Measurements from ENCODE around the gene GRIN1.
"Not testable (repeated sequence)": the region's sequence is repeated elsewhere in the genome, so short reads cannot be mapped to it uniquely, and the experiment has no call there.

DNA sequence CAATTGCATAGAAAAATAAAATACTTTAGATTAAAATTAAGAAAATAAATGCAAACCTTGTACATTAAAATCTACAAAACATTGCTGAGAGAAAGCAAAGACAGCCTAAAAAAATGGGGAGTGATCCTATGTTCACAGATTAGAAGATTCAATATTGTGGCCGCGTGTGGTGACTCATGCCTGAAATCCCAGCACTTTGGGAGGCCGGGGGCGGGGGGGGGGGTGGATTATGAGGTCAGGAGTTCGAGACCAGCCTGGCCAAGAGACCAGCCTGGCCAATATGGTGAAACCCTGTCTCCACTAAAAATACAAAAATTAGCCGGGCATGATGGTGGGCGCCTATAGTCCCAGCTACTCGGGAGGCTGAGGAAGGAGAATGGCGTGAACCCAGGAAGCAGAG, 3.8 kb upstream of the GRIN1 start:
- TF ChIP-seq, protein P1, sequence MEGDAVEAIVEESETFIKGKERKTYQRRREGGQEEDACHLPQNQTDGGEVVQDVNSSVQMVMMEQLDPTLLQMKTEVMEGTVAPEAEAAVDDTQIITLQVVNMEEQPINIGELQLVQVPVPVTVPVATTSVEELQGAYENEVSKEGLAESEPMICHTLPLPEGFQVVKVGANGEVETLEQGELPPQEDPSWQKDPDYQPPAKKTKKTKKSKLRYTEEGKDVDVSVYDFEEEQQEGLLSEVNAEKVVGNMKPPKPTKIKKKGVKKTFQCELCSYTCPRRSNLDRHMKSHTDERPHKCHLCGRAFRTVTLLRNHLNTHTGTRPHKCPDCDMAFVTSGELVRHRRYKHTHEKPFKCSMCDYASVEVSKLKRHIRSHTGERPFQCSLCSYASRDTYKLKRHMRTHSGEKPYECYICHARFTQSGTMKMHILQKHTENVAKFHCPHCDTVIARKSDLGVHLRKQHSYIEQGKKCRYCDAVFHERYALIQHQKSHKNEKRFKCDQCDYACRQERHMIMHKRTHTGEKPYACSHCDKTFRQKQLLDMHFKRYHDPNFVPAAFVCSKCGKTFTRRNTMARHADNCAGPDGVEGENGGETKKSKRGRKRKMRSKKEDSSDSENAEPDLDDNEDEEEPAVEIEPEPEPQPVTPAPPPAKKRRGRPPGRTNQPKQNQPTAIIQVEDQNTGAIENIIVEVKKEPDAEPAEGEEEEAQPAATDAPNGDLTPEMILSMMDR (IDR thresholded peaks at IDR 0.05), result not testable (repeated sequence)
- not testable (repeated sequence) for TF ChIP-seq POLR2A (IDR thresholded peaks at IDR 0.05)

All from right lobe of liver (tissue), 4 donors.